H9 (cell line): ENCODE results near the gene BTNL8. TPM values are rescaled to one million over a fixed set of nuclear protein-coding genes. Genes with fewer than 3 reads are reported as not detected.

Experiments
- DNase-seq: peaks from one replicate; pipeline ENCODE4 v3.0.0-alpha.2; 2017
- H2AFZ ChIP-seq: one replicate; pipeline ENCODE4 v1.6.1; 2013; ENCODE audit warnings: mild to moderate bottlenecking, low read length, control low read depth, moderate library complexity
- H2AK5ac ChIP-seq: 2 replicates; pipeline ENCODE4 v1.6.1; 2013; ENCODE audit warnings: low read length, control low read depth, mixed read lengths; ENCODE audit not compliant: insufficient read length
- H2BK120ac ChIP-seq: one replicate; pipeline ENCODE4 v1.6.1; 2013; ENCODE audit warnings: low read depth, mild to moderate bottlenecking, low read length, control low read depth, inconsistent platforms; ENCODE audit not compliant: poor library complexity, severe bottlenecking
- H2BK12ac ChIP-seq: 2 replicates; pipeline ENCODE4 v1.6.1; 2013; ENCODE audit warnings: low read length, control low read depth, mixed read lengths, low read depth; ENCODE audit not compliant: insufficient read length
- H2BK15ac ChIP-seq: 2 replicates; pipeline ENCODE4 v1.6.1; 2013; ENCODE audit warnings: low read depth, low read length, control low read depth
- H2BK20ac ChIP-seq: one replicate; pipeline ENCODE4 v1.6.1; 2013; ENCODE audit warnings: low read depth, mild to moderate bottlenecking, low read length, control low read depth, inconsistent platforms; ENCODE audit not compliant: poor library complexity, severe bottlenecking
- H2BK5ac ChIP-seq: 2 replicates; pipeline ENCODE4 v1.6.1; 2013; ENCODE audit warnings: low read length, control low read depth, mixed read lengths; ENCODE audit not compliant: insufficient read length
- H3K14ac ChIP-seq: 2 replicates; pipeline ENCODE4 v1.6.1; 2013; ENCODE audit warnings: low read length, control low read depth; ENCODE audit not compliant: insufficient read depth
- H3K18ac ChIP-seq: 2 replicates; pipeline ENCODE4 v1.6.1; 2013; ENCODE audit warnings: low read depth, mild to moderate bottlenecking, mixed read lengths, low read length, control low read depth; ENCODE audit not compliant: insufficient read length
- H3K23ac ChIP-seq: 2 replicates; pipeline ENCODE4 v1.6.1; 2013; ENCODE audit warnings: low read length, control low read depth, mixed read lengths, low read depth; ENCODE audit not compliant: insufficient read length
- H3K23me2 ChIP-seq: 2 replicates; pipeline ENCODE4 v1.6.1; 2013; ENCODE audit warnings: low read depth, mild to moderate bottlenecking, mixed read lengths, low read length, control low read depth; ENCODE audit not compliant: insufficient read length, poor library complexity, severe bottlenecking
- H3K27ac ChIP-seq: 2 replicates; pipeline ENCODE4 v1.5.1; 2013; ENCODE audit warnings: low read length, control low read depth, mixed read lengths, low read depth; ENCODE audit not compliant: insufficient read length
- H3K27me3 ChIP-seq: 2 replicates; pipeline ENCODE4 v1.6.1; 2013; ENCODE audit warnings: low read length, control low read depth, inconsistent platforms; ENCODE audit not compliant: insufficient read depth
- H3K4ac ChIP-seq: 2 replicates; pipeline ENCODE4 v1.6.1; 2013; ENCODE audit warnings: low read depth, mild to moderate bottlenecking, control low read depth, inconsistent platforms, low read length, moderate library complexity
- H3K4me1 ChIP-seq: 2 replicates; pipeline ENCODE4 v1.6.1; 2013; ENCODE audit warnings: low read length, control low read depth, inconsistent platforms; ENCODE audit not compliant: insufficient read depth
- H3K4me2 ChIP-seq: 2 replicates; pipeline ENCODE4 v1.6.1; 2013; ENCODE audit warnings: low read length, control low read depth, mixed read lengths; ENCODE audit not compliant: insufficient read length, insufficient read depth
- H3K56ac ChIP-seq: 2 replicates; pipeline ENCODE4 v1.6.1; 2013; ENCODE audit warnings: low read depth, mild to moderate bottlenecking, mixed read lengths, low read length, control low read depth; ENCODE audit not compliant: insufficient read length
- H3K79me1 ChIP-seq: 2 replicates; pipeline ENCODE4 v1.6.1; 2013; ENCODE audit warnings: low read depth, mild to moderate bottlenecking, moderate library complexity, low read length, control low read depth, inconsistent platforms; ENCODE audit not compliant: insufficient read depth, poor library complexity, severe bottlenecking
- H3K79me2 ChIP-seq: 2 replicates; pipeline ENCODE4 v1.6.1; 2013; ENCODE audit warnings: low read length, control low read depth, inconsistent platforms; ENCODE audit not compliant: insufficient read depth
- H3K9ac ChIP-seq: 2 replicates; pipeline ENCODE4 v1.6.1; 2013; ENCODE audit warnings: low read length, control low read depth, mixed read lengths; ENCODE audit not compliant: insufficient read length; ENCODE audit errors: extremely low read depth
- H3K9me3 ChIP-seq: one replicate; pipeline ENCODE4 v1.6.1; 2013; ENCODE audit warnings: low read depth, low read length, inconsistent platforms; ENCODE audit not compliant: control insufficient read depth
- H3T11ph ChIP-seq: one replicate; pipeline ENCODE4 v1.6.1; 2013; ENCODE audit warnings: mild to moderate bottlenecking, low read length, control low read depth, inconsistent platforms
- H4K20me1 ChIP-seq: one replicate; pipeline ENCODE4 v1.6.1; 2013; ENCODE audit not compliant: control insufficient read depth, insufficient read length, insufficient read depth
- H4K5ac ChIP-seq: 2 replicates; pipeline ENCODE4 v1.6.1; 2013; ENCODE audit warnings: low read depth, mild to moderate bottlenecking, mixed read lengths, low read length, control low read depth; ENCODE audit not compliant: insufficient read length
- H4K8ac ChIP-seq: replicated peaks from 2 replicates; pipeline ENCODE4 v1.6.1; 2013; ENCODE audit warnings: low read length, control low read depth, mixed read lengths, low read depth; ENCODE audit not compliant: insufficient read length
- H4K91ac ChIP-seq: 2 replicates; pipeline ENCODE4 v1.6.1; 2013; ENCODE audit warnings: low read depth, mild to moderate bottlenecking, moderate library complexity, mixed read lengths, low read length, control low read depth; ENCODE audit not compliant: insufficient read length
- H3K27ac Mint-ChIP-seq, 3 experiments: 2 replicates in 2 of 3; 3 replicates in 1 of 3; pipeline ENCODE4 v1.8.0; 2020 to 2021; ENCODE audit warnings: mixed read lengths in 3 of 3, mild to moderate bottlenecking in 1 of 3, moderate library complexity in 1 of 3
- H3K27me3 Mint-ChIP-seq: 2 replicates; pipeline ENCODE4 v1.8.0; 2021; ENCODE audit warnings: low read depth, mild to moderate bottlenecking, moderate library complexity, mixed read lengths
- H3K36me3 Mint-ChIP-seq, 3 experiments: 2 replicates in 2 of 3; 3 replicates in 1 of 3; pipeline ENCODE4 v1.8.0; 2020 to 2021; ENCODE audit warnings: low read depth in 3 of 3, mixed read lengths in 3 of 3; ENCODE audit not compliant: insufficient read depth in 1 of 3
- H3K4me1 Mint-ChIP-seq, 2 experiments: 2 replicates each; pipeline ENCODE4 v1.8.0; 2020; ENCODE audit warnings: mixed read lengths in 2 of 2
- H3K4me3 Mint-ChIP-seq, 2 experiments: 2 replicates in 1 of 2; 3 replicates in 1 of 2; pipeline ENCODE4 v1.8.0; 2020 to 2021; ENCODE audit warnings: mild to moderate bottlenecking in 2 of 2, mixed read lengths in 2 of 2, moderate library complexity in 1 of 2
- H3K9me3 Mint-ChIP-seq, 2 experiments: 2 replicates in 1 of 2; 3 replicates in 1 of 2; pipeline ENCODE4 v1.8.0; 2020; ENCODE audit warnings: mild to moderate bottlenecking in 2 of 2, mixed read lengths in 2 of 2, moderate library complexity in 1 of 2
- CTCF ChIP-seq: fragments of 200-600 bp; sonication (generic); conservative IDR thresholded peaks from 3 replicates; pipeline ENCODE4 v1.8.0; 2021; ENCODE audit warnings: antibody characterized with exemption, mild to moderate bottlenecking
- WGBS: extraction: QIAGEN DNeasy Blood & Tissue Kit; methylation state at CpG from one replicate; pipeline ENCODE4 v1.1.7; 2013; ENCODE audit warnings: missing lambda C conversion rate, low lambda C conversion rate, mixed read lengths; ENCODE audit not compliant: insufficient read length; ENCODE audit errors: extremely low coverage; 5-methylcytosine and 5-hydroxymethylcytosine counted together
- total RNA-seq: library from RNA; stranded (reverse); gene quantifications from 2 replicates; pipeline ENCODE4 v1.2.1, GENCODE V29; 2021

BTNL8 gene
- total RNA-seq, 1 experiment from 2014 or later = 0.13 TPM

GRCh38 chr5:180853848-180854176, 45.1 kb upstream of the BTNL8 start:
- no peak overlapping the region for H3T11ph ChIP-seq
- H3K23me2 ChIP-seq = no peaks in the 10 kb centered on the region
- H3K27ac Mint-ChIP-seq = no peak overlapping the region
- H3K4me3 Mint-ChIP-seq = no peak overlapping the region
- no peaks in the 10 kb centered on the region for H4K20me1 ChIP-seq
- H2BK20ac ChIP-seq = no peak overlapping the region
- no peak overlapping the region for H2BK5ac ChIP-seq
- no peak overlapping the region for H2AFZ ChIP-seq
- H2BK15ac ChIP-seq = no peak overlapping the region
- peaks cover 14% of the 10 kb centered on the region for H3K79me1 ChIP-seq
- H3K4ac ChIP-seq = no peak overlapping the region
- no peak overlapping the region for H2AK5ac ChIP-seq
- H3K14ac ChIP-seq = no peak overlapping the region
- H4K8ac ChIP-seq = no peak overlapping the region
- no peak overlapping the region for H3K27ac ChIP-seq
- H3K27me3 ChIP-seq = no peaks in the 10 kb centered on the region
- WGBS = no CpG with 5 or more reads among the region's 1 CpG
- H3K23ac ChIP-seq = no peak overlapping the region
- H3K9ac ChIP-seq = no peak overlapping the region
- H4K5ac ChIP-seq = no peak overlapping the region
- H3K27me3 Mint-ChIP-seq = peaks cover 10% of the 10 kb centered on the region
- H3K36me3 Mint-ChIP-seq = peaks cover 88 to 89% (median 88%) of the 10 kb centered on the region in 3 experiments
- H2BK120ac ChIP-seq = no peak overlapping the region
- H3K56ac ChIP-seq = no peak overlapping the region
- H3K9me3 ChIP-seq = peaks cover 30% of the 10 kb centered on the region
- H3K4me1 ChIP-seq = no peaks in the 10 kb centered on the region
- no peak overlapping the region for H2BK12ac ChIP-seq
- DNase-seq = no peak
- TF ChIP-seq CTCF = no peak
- H3K79me2 ChIP-seq = peaks cover 3% of the 10 kb centered on the region; the same call in 1 of the 2 replicates
- H3K4me1 Mint-ChIP-seq = peaks cover 0 to under 1% of the 10 kb centered on the region in 2 experiments; a peak in 1 of 4 replicates
- peaks cover 50 to 55% of the 10 kb centered on the region in 2 experiments for H3K9me3 Mint-ChIP-seq
- H3K4me2 ChIP-seq = no peak overlapping the region
- H4K91ac ChIP-seq = no peak overlapping the region
- no peak overlapping the region for H3K18ac ChIP-seq
